HG02981 (cell line): ENCODE measurements around the gene HELT.

Experiments
- ATAC-seq: cut with Tn5 transposase; IDR thresholded peaks from one replicate; pipeline ENCODE4 v1.9.1; 2021; ENCODE audit warnings: mild to moderate bottlenecking, moderate library complexity; ENCODE audit not compliant: unreplicated experiment

Gene HELT

GRCh38 chr4:185003596-185004351 is 14.5 kb upstream of the HELT start:
- no peak for ATAC-seq

GRCh38 chr4:185004562-185005218 is 13.6 kb upstream of the HELT start:
- ATAC-seq, result peak; percentile 38

- ATAC-seq, result peak; percentile 92
Observed at GRCh38 chr4:185005219-185005819, 13.0 kb upstream of the HELT start.

GRCh38 chr4:185011408-185011807 is 6.9 kb upstream of the HELT start:
- no peak for ATAC-seq

GRCh38 chr4:185013417-185014125 is 4.7 kb upstream of the HELT start:
- ATAC-seq, result no peak

- no peak for ATAC-seq
Observed at GRCh38 chr4:185015108-185015507, 3.2 kb upstream of the HELT start.

- no peak for ATAC-seq
Observed at GRCh38 chr4:185016101-185016940, 2.0 kb upstream of the HELT start.

GRCh38 chr4:185016946-185017758 is 1.1 kb upstream of the HELT start:
- no peak for ATAC-seq

GRCh38 chr4:185018834-185019455 is 655 bp downstream of the HELT start:
- ATAC-seq, result no peak

- ATAC-seq, result no peak
Observed at GRCh38 chr4:185019456-185020292, 1.4 kb downstream of the HELT start.

GRCh38 chr4:185020293-185020808 is 2.1 kb downstream of the HELT start:
- no peak for ATAC-seq

- ATAC-seq, result no peak
Observed at GRCh38 chr4:185020863-185021761, 2.8 kb downstream of the HELT start.

- ATAC-seq, result no peak
Observed at GRCh38 chr4:185023471-185023870, 5.2 kb downstream of the HELT start.

- ATAC-seq, result no peak
Observed at GRCh38 chr4:185028625-185029024, 10.3 kb downstream of the HELT start.

GRCh38 chr4:185031611-185032010 is 13.3 kb downstream of the HELT start:
- ATAC-seq, result no peak

- no peak for ATAC-seq
Observed at GRCh38 chr4:185033072-185033471, 14.8 kb downstream of the HELT start.

GRCh38 chr4:185033950-185034349 is 15.7 kb downstream of the HELT start:
- ATAC-seq, result no peak
